HepG2 (cell line): ENCODE measurements around the gene SEPTIN12. TPM values are rescaled to one million over a fixed set of nuclear protein-coding genes. Genes with fewer than 3 reads are reported as not detected.
"Not testable (repeated sequence)": the region's sequence is repeated elsewhere in the genome, so short reads cannot be mapped to it uniquely, and the experiment has no call there.

ENCODE experiments used
- ATAC-seq: fragments of 200-7000 bp; cut with Tn5 transposase; 3 replicates; pipeline ENCODE4 v1.9.1; 2020; ENCODE audit warnings: mild to moderate bottlenecking, moderate library complexity
- BruUV-seq: library from RNA; stranded (reverse); fragments of 400-500 nt; replicated peaks from 2 replicates; lab custom pipeline; 2021; lab: Mats Ljungman, UMichigan
- CTCF ChIA-PET: fragments of 300-600 bp; formaldehyde crosslinking; extraction: SDS; loops from one replicate; lab custom pipeline; 2021; ENCODE audit warnings: low total read pairs, inconsistent platforms, low intra/inter-chr PET ratio; lab: Yijun Ruan, JAX
- POLR2A ChIA-PET: fragments of 350-600 bp; sonication (Branson Sonifier 250); formaldehyde crosslinking; loops from one replicate; lab custom pipeline; 2020; ENCODE audit warnings: antibody characterized with exemption, inconsistent platforms; lab: Yijun Ruan, JAX
- DNase-seq: peaks from one replicate; pipeline ENCODE4 v3.0.0-alpha.2; 2015; ENCODE audit warnings: low spot score
- FAIRE-seq: peaks from 3 replicates; lab custom pipeline; 2011; peaks lifted over from hg19 to GRCh38; lab: Jason Lieb, UNC
- H2AFZ ChIP-seq: one replicate; pipeline ENCODE4 v1.6.1; 2011; ENCODE audit warnings: low read length, inconsistent platforms
- H3K27ac ChIP-seq: fragments of 300-600 bp; 3 replicates; pipeline ENCODE4 v1.8.0; 2011; ENCODE audit warnings: mixed run types, mild to moderate bottlenecking, mixed read lengths, low read length, inconsistent platforms; ENCODE audit not compliant: insufficient read depth; ENCODE audit errors: extremely low read length
- H3K27me3 ChIP-seq, 2 experiments: fragments of 200-600 bp in 1 of 2; 2 replicates in 1 of 2; 3 replicates in 1 of 2; pipeline versions ENCODE4 v1.6.0 to v1.8.0; 2011; ENCODE audit warnings: low read length in 2 of 2, mild to moderate bottlenecking in 2 of 2, moderate library complexity in 2 of 2, inconsistent platforms in 1 of 2; ENCODE audit not compliant: insufficient read depth in 2 of 2, control insufficient read depth in 1 of 2
- H3K36me3 ChIP-seq, 2 experiments: fragments of 200-600 bp in 1 of 2; replicated peaks in 1 of 2; 2 replicates in 1 of 2; 3 replicates in 1 of 2; pipeline versions ENCODE4 v1.5.1 to v1.8.0; 2011; ENCODE audit warnings: low read length in 2 of 2, inconsistent platforms in 1 of 2; ENCODE audit not compliant: insufficient read depth in 2 of 2, control insufficient read depth in 1 of 2
- H3K4me1 ChIP-seq: 2 replicates; pipeline ENCODE4 v1.5.1; 2012; ENCODE audit warnings: low read length, inconsistent platforms; ENCODE audit not compliant: insufficient read depth
- H3K4me2 ChIP-seq: 2 replicates; pipeline ENCODE4 v1.6.0; 2011; ENCODE audit warnings: low read depth, low read length, inconsistent platforms
- H3K4me3 ChIP-seq, 3 experiments: fragments of 200-600 bp in 1 of 3; sonication (generic), shearing (Covaris generic) in 1 of 3; replicated peaks in 1 of 3; 2 replicates each; pipeline ENCODE4 v1.5.1; 2011 to 2016; ENCODE audit warnings: low read length in 3 of 3, inconsistent platforms in 2 of 3, low read depth in 2 of 3, mild to moderate bottlenecking in 2 of 3, control low read depth in 1 of 3, mixed read lengths in 1 of 3; ENCODE audit not compliant: insufficient read depth in 1 of 3
- H3K79me2 ChIP-seq: one replicate; pipeline ENCODE4 v1.6.1; 2011; ENCODE audit warnings: low read length, inconsistent platforms; ENCODE audit not compliant: insufficient read depth
- H3K9ac ChIP-seq: 2 replicates; pipeline ENCODE4 v1.6.0; 2011; ENCODE audit warnings: mild to moderate bottlenecking, low read depth, low read length, inconsistent platforms; ENCODE audit not compliant: insufficient read depth
- H3K9me3 ChIP-seq: 2 replicates; pipeline ENCODE4 v1.5.1; 2012; ENCODE audit warnings: mild to moderate bottlenecking, low read length
- H4K20me1 ChIP-seq: 2 replicates; pipeline ENCODE4 v1.6.0; 2011; ENCODE audit warnings: inconsistent platforms, mild to moderate bottlenecking, low read length, moderate library complexity; ENCODE audit not compliant: insufficient read depth
- ATF7 ChIP-seq, 2 experiments: fragments of 450-650 bp in 1 of 2; sonication (generic) in 1 of 2; formaldehyde crosslinking in 1 of 2; IDR thresholded peaks; 2 replicates each; pipeline versions ENCODE4 v1.4.0 to v1.6.1; 2016 to 2020; ENCODE audit warnings: antibody characterized with exemption in 1 of 2, mild to moderate bottlenecking in 1 of 2, missing genetic modification reagents in 1 of 2
- TBP ChIP-seq: sonication (generic); formaldehyde crosslinking; IDR thresholded peaks from 2 replicates; pipeline ENCODE4 v1.5.0; 2020; ENCODE audit warnings: missing genetic modification reagents
- ZMYM3 ChIP-seq: sonication (generic); formaldehyde crosslinking; IDR thresholded peaks from 2 replicates; pipeline ENCODE4 v1.5.1; 2020; ENCODE audit warnings: mild to moderate bottlenecking, missing genetic modification reagents
- ZNF263 ChIP-seq: sonication (generic); formaldehyde crosslinking; IDR thresholded peaks from 2 replicates; pipeline ENCODE4 v1.4.0; 2020; ENCODE audit warnings: missing genetic modification reagents
- WGBS: methylation state at CpG from one replicate; pipeline ENCODE4 v1.1.6; 2017; ENCODE audit warnings: low lambda C conversion rate; 5-methylcytosine and 5-hydroxymethylcytosine counted together
- in situ Hi-C: cut with HindIII; loops from 2 replicates; pipeline ENCODE4 v1.10.0; 2017; ENCODE audit warnings: low pct_unique_long_range_greater_than_20kb; ENCODE audit not compliant: extremely low pct_ligation_motif_present
- intact Hi-C: fragments of 100-400 bp; cut with micrococcal nuclease; formaldehyde crosslinking; loops from one replicate; pipeline ENCODE4 v1.10.0; 2022; ENCODE audit not compliant: unreplicated experiment
- polyA plus RNA-seq, 8 experiments: library from polyadenylated mRNA; depleted of rRNA in 3 of 8; stranded (reverse) in 7 of 8; unstranded in 1 of 8; fragments of >200 nt; fragmentation: Illumina TruSeq in 4 of 8; extraction: Trizol in 4 of 8; gene quantifications; 2 replicates each; pipeline versions ENCODE4 v1.2.1 to v1.2.3, GENCODE V29; 2011 to 2016; ENCODE audit warnings: low read depth in 4 of 8, missing spikeins in 1 of 8, mixed read lengths in 1 of 8; ENCODE audit not compliant: insufficient read depth in 1 of 8
- total RNA-seq, 5 experiments: library from RNA; depleted of rRNA; stranded (reverse); fragments of >200 nt; fragmentation: Illumina TruSeq; extraction: Trizol; gene quantifications; 2 replicates each; pipeline ENCODE4 v1.2.3, GENCODE V29; 2016; ENCODE audit warnings: low read depth in 1 of 5
- TF ChIP-seq, protein P1 (sequence below): sonication (generic); formaldehyde crosslinking; IDR thresholded peaks from 2 replicates; pipeline ENCODE4 v1.5.1; 2020; ENCODE audit warnings: mild to moderate bottlenecking, missing genetic modification reagents
- TF ChIP-seq, protein P2 (sequence below): sonication (generic); formaldehyde crosslinking; IDR thresholded peaks from 2 replicates; pipeline ENCODE4 v1.5.0; 2020; ENCODE audit warnings: mild to moderate bottlenecking, missing genetic modification reagents

Gene SEPTIN12
- total and polyA plus RNA-seq, 2 of the 13 experiments (the other 11 are each of a cell fraction or from before 2014, with no cell fraction given) = 0.22 TPM; not detected in 1

DNA sequence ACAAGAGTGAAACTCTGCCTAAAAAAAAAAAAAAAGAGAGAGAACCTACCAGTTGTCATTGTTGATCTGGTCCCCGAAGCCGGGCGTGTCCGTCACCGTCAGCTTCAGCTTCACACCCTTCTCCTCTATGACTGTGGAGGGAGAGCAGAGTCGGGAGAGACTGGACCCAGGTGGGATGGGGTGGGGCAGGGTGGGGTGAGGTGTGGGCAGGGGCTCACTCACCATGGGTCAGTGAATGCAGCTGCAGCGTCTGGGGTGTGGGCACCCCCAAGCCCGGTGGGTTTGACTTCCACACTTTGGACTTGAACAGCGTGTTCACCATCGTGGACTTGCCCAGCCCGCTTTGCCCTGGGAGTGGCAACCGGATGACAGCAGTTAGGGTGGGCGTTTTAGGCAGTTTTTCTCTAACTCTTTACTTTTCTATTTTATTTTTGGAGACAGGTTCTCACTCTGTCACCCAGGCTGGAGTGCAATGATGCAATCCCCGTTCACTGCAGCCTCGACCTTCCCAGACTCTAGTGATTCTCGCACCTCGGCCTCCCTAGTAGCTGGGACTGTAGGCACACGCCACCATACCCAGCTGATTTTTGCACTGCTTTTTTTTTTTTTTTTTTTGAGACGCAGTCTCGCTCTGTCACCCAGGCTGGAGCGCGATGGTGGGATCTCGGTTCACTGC lies 2.2 kb downstream of the SEPTIN12 start (continued):
- TF ChIP-seq ZNF263 (CRISPR knock-in tag) (no peak), ATF7 (IDR thresholded peaks at IDR 0.05) (peak; percentile 25; the same call in 1 of the 2 replicates), ATF7 (CRISPR knock-in tag; IDR thresholded peaks at IDR 0.05) (no peak), TBP (CRISPR knock-in tag) (no peak)
- TF ChIP-seq, protein P1, sequence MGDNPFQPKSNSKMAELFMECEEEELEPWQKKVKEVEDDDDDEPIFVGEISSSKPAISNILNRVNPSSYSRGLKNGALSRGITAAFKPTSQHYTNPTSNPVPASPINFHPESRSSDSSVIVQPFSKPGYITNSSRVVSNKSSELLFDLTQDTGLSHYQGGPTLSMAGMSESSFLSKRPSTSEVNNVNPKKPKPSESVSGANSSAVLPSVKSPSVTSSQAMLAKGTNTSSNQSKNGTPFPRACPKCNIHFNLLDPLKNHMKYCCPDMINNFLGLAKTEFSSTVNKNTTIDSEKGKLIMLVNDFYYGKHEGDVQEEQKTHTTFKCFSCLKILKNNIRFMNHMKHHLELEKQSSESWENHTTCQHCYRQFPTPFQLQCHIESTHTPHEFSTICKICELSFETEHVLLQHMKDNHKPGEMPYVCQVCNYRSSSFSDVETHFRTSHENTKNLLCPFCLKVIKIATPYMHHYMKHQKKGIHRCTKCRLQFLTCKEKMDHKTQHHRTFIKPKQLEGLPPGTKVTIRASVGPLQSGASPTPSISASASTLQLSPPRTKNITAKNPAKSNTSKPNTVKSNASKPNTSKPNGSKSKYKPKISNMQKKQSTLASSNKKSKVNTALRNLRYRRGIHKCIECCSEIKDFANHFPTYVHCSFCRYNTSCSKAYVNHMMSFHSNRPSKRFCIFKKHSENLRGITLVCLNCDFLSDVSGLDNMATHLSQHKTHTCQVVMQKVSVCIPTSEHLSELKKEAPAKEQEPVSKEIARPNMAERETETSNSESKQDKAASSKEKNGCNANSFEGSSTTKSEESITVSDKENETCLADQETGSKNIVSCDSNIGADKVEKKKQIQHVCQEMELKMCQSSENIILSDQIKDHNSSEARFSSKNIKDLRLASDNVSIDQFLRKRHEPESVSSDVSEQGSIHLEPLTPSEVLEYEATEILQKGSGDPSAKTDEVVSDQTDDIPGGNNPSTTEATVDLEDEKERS (CRISPR knock-in tag) = no peak

DNA sequence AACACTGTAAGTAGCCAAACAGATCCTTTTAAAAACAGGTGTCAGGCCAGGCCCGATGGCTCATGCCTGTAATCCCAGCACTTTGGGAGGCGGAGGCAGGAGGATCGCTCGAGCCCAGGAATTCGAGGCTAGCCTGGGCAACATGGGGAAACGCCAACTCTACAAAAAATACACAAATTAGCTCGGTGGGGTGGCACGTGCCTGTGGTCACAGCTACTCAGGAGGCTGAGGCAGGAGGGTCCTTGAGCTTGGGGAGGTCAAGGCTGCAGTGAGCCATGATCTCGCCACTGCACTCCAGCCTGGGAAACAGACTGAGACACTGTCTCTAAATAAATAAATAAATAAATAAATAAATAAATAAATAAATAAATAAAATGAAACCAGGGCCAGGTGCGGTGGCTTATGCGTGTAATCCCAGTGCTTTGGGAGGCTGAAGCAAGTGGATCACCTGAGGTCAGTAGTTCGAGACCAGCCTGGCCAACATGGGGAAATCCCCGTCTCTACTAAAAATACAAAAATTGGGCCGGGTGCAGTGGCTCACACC lies 3.6 kb downstream of the SEPTIN12 start:
- FAIRE-seq, H3K9ac ChIP-seq, in situ Hi-C loops, H2AFZ ChIP-seq, H3K27me3 ChIP-seq, H3K79me2 ChIP-seq, H3K27ac ChIP-seq, CTCF ChIA-PET, H4K20me1 ChIP-seq, intact Hi-C loops, DNase-seq, BruUV-seq, H3K4me3 ChIP-seq, ATAC-seq, H3K9me3 ChIP-seq, H3K36me3 ChIP-seq, POLR2A ChIA-PET: not testable (repeated sequence)
- WGBS = 50% methylated on average over 14 of the region's 14 CpGs
- H3K4me2 ChIP-seq = peak overlapping the region; percentile 42; the same call in 1 of the 2 replicates
- peak; percentile 23 for TF ChIP-seq ZMYM3 (CRISPR knock-in tag)
- TF ChIP-seq, protein P2, sequence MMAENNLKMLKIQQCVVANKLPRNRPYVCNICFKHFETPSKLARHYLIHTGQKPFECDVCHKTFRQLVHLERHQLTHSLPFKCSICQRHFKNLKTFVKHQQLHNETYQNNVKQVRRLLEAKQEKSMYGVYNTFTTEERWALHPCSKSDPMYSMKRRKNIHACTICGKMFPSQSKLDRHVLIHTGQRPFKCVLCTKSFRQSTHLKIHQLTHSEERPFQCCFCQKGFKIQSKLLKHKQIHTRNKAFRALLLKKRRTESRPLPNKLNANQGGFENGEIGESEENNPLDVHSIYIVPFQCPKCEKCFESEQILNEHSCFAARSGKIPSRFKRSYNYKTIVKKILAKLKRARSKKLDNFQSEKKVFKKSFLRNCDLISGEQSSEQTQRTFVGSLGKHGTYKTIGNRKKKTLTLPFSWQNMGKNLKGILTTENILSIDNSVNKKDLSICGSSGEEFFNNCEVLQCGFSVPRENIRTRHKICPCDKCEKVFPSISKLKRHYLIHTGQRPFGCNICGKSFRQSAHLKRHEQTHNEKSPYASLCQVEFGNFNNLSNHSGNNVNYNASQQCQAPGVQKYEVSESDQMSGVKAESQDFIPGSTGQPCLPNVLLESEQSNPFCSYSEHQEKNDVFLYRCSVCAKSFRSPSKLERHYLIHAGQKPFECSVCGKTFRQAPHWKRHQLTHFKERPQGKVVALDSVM (CRISPR knock-in tag) = 0 out of 2 replicates have a peak, but pooled peaks have one; percentile 9
- peaks cover 97% of the 10 kb centered on the region for H3K4me1 ChIP-seq
